Small intestine (tissue), 7 donors: ENCODE measurements around the gene ZNF516. TPM values are rescaled to one million over a fixed set of nuclear protein-coding genes. Genes with fewer than 3 reads are reported as not detected.

ENCODE experiments used
- DNase-seq, 2 donors: peaks; one replicate each; pipeline versions ENCODE4 v3.0.0 to v3.0.0-alpha.2; 2013
- FAIRE-seq: peaks from 2 replicates; lab custom pipeline; 2012; peaks lifted over from hg19 to GRCh38; lab: Jason Lieb, UNC
- H3K27ac ChIP-seq, 3 donors: one replicate each; pipeline ENCODE4 v1.5.1; 2013; ENCODE audit warnings: low read length in 2 of 3, mild to moderate bottlenecking in 2 of 3, control low read depth in 1 of 3, inconsistent platforms in 1 of 3, low read depth in 1 of 3, moderate library complexity in 1 of 3
- H3K27me3 ChIP-seq, 3 donors: one replicate each; pipeline ENCODE4 v1.6.1; 2013; ENCODE audit warnings: low read length in 3 of 3, inconsistent platforms in 1 of 3; ENCODE audit not compliant: control insufficient read depth in 3 of 3, insufficient read depth in 3 of 3
- H3K36me3 ChIP-seq, 3 donors: one replicate each; pipeline ENCODE4 v1.6.1; 2013; ENCODE audit warnings: low read length in 3 of 3, inconsistent platforms in 1 of 3, low read depth in 1 of 3, mild to moderate bottlenecking in 1 of 3, moderate library complexity in 1 of 3; ENCODE audit not compliant: control insufficient read depth in 3 of 3, insufficient read depth in 2 of 3
- H3K4me1 ChIP-seq, 3 donors: one replicate each; pipeline ENCODE4 v1.6.1; 2013; ENCODE audit warnings: low read length in 2 of 3, inconsistent platforms in 1 of 3, low read depth in 1 of 3, mild to moderate bottlenecking in 1 of 3, moderate library complexity in 1 of 3; ENCODE audit not compliant: control insufficient read depth in 3 of 3, insufficient read depth in 2 of 3
- H3K4me3 ChIP-seq, 3 donors: one replicate each; pipeline ENCODE4 v1.5.1; 2013; ENCODE audit warnings: low read length in 3 of 3, control low read depth in 1 of 3, inconsistent platforms in 1 of 3, low read depth in 1 of 3, mild to moderate bottlenecking in 1 of 3, moderate library complexity in 1 of 3
- H3K9me3 ChIP-seq, 2 donors: one replicate each; pipeline ENCODE4 v1.6.1; 2013; ENCODE audit warnings: low read depth in 1 of 2, low read length in 1 of 2; ENCODE audit not compliant: control insufficient read depth in 2 of 2, insufficient read depth in 1 of 2
- WGBS, 3 donors: extraction: QIAGEN DNeasy Blood & Tissue Kit; methylation state at CpG; one replicate each; pipeline ENCODE4 v1.1.7; 2013; 5-methylcytosine and 5-hydroxymethylcytosine counted together
- polyA plus RNA-seq, 4 donors: library from polyadenylated mRNA; stranded (reverse) in 3 of 4; unstranded in 1 of 4; fragments of 200-250 nt in 3 of 4; fragments of 120-200 nt in 1 of 4; gene quantifications; one replicate each; pipeline versions ENCODE4 v1.2.1 to v1.2.3, GENCODE V29; 2013
- donor health status: healthy with polysubstance abuse.
- donor health status: control.
- donor health status: control.
- donor health status: Bipolar disorder and iron deficiency.
- donor health status: healthy.

ZNF516 gene
- polyA plus RNA-seq, 4 donors = 4.6 to 15.9 (median 6.5) TPM

DNA sequence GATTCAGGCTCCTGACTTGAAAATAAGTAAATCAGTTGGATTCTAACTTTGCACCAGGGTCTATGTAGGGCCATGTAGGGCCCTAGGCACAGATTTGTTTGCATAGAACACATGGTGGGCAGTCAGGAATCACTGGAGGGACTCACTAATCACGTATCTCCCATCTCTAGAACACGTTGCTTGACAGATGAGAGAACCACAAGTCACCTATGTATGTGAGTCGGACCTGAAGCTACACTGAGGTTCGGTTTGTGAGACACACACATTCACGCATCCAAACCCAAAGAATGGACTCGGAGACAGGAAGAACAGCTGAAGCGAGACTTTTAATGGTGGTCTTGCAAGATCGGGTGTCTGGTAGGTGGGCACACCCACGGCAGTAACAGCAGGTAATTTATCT lies 157.0 kb downstream of the ZNF516 start:
- DNase-seq (no peak), FAIRE-seq (no peak)
- Histone ChIP-seq H3K4me1 (no peaks in the 10 kb centered on the region), H3K9me3 (peaks cover 0 to 8% of the 10 kb centered on the region in 2 donors), H3K27ac (no peak overlapping the region), H3K36me3 (no peaks in the 10 kb centered on the region), H3K4me3 (no peak overlapping the region), H3K27me3 (no peaks in the 10 kb centered on the region)
- 83 to 91% (median 86%) methylated on average over 9 of the region's 9 CpGs for whole genome bisulfite sequencing, 3 donors

DNA sequence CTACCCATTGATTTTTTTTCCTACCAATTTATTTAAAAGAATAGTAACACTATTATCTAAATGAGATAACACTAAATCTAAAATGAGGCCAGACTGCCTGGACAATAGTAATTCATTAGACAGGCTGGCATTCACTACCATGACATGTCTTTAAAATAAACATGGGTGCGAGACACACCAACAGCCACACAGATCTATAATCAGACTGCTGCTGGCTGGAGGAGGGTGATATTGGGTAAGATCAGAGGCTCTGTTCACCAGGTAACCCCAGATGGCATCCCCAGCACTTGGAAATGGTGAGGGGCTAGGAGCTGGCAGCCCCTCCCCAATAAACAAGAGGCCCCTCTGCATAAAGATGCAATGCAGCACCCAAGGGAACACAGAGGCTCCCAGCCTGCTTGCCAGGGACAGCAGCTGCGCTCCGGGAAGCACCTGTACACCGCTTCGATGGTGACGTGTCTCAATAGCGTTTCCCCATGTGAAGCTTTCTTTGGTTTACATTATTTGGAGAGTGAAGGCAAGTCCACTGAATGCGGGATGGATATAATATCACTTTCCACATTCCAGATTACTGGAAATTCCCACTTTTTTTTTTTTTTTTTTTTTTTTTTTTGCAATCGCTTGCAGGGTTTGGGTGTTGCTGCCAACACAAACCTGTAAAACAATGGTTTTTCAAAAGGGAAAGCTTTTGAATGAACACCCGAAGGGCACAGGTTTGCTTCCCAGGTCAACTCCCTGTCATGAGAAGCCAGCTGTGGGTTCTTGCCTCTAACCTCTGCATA lies 159.0 kb downstream of the ZNF516 start:
- H3K4me1 ChIP-seq = no peaks in the 10 kb centered on the region
- no peak for FAIRE-seq
- DNase-seq = no peak
- H3K27ac ChIP-seq = no peak overlapping the region
- WGBS, 3 donors = 78 to 86% (median 85%) methylated on average over 10 of the region's 10 CpGs
- H3K4me3 ChIP-seq = no peak overlapping the region
- H3K27me3 ChIP-seq = no peaks in the 10 kb centered on the region
- H3K9me3 ChIP-seq = peaks cover 0 to 8% of the 10 kb centered on the region in 2 donors
- H3K36me3 ChIP-seq = no peaks in the 10 kb centered on the region

DNA sequence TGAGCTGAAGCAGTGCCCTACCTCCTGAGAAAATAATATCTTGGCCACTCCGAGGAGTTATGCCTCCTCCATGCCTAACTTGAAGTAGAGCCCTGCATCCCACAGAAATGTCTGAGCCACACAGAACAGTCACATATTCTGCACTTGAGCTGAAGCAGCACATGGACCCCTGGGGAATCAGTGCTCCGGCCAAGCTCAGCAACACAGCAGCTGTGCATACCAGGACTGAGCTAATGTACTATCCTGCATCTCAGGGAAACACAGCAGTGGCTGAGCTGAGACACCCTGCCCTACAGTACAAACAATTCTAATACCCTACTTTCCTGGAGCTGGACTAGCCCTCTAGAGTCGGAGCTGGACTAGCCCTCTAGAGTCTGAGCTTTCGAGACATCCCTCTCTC lies 166.9 kb downstream of the ZNF516 start:
- H3K36me3 ChIP-seq = no peaks in the 10 kb centered on the region
- DNase-seq (no peak), FAIRE-seq (no peak)
- no peak overlapping the region for H3K4me3 ChIP-seq
- 72 to 84% (median 81%) methylated on average over 4 of the region's 4 CpGs for WGBS, 3 donors
- no peaks in the 10 kb centered on the region for H3K4me1 ChIP-seq
- H3K27ac ChIP-seq = no peak overlapping the region
- peaks cover 0 to 6% of the 10 kb centered on the region in 2 donors for H3K9me3 ChIP-seq
- H3K27me3 ChIP-seq = no peaks in the 10 kb centered on the region

DNA sequence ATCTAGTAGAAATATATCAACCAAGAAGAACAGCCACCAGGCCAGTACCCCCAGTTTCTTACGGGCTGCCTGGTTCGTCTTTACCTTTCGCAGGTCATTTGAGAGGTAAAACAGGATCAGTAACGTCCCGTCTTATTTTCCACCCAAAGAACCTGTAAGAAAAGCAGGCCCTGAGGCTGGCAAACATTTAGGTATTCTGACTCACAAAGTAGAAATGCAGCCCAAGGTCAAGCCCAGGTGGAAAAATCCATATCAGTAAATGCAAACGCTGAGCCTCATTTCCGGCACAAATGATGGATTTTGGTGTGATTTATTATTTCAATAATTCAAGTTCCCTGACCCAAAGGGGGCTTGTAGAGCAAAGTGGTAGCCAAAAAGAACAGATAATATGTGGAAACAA lies 171.2 kb downstream of the ZNF516 start:
- DNase-seq = no peak
- 74 to 83% (median 77%) methylated on average over 7 of the region's 7 CpGs for WGBS, 3 donors
- H3K36me3 ChIP-seq = no peaks in the 10 kb centered on the region
- FAIRE-seq = no peak
- H3K27me3 ChIP-seq = no peaks in the 10 kb centered on the region
- peaks cover 0 to 3% of the 10 kb centered on the region in 2 donors for H3K9me3 ChIP-seq
- H3K4me1 ChIP-seq = no peaks in the 10 kb centered on the region
- H3K4me3 ChIP-seq = no peak overlapping the region
- no peak overlapping the region for H3K27ac ChIP-seq

DNA sequence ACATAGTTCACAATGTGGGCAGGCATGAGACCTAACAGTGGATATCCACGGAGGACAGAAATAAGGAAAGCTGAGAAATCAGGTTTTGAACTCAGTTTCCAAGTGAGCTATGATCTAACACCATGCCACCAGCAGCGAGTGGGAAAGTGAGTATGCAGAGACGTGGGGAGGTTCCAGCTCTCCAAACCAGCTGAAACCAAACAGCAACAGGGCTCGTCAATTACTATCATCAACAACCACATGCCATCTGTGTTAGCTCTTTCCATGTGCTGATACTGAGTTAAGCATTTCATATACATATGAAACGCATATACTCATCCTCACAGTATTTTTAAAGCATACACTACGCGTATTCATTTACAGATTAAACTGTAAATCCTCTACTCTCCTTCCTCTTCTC lies 172.4 kb downstream of the ZNF516 start:
- Histone ChIP-seq H3K4me3 (no peak overlapping the region), H3K9me3 (no peaks in the 10 kb centered on the region), H3K27ac (no peak overlapping the region), H3K27me3 (no peaks in the 10 kb centered on the region), H3K36me3 (no peaks in the 10 kb centered on the region), H3K4me1 (no peaks in the 10 kb centered on the region)
- FAIRE-seq = no peak
- 83 to 88% (median 87%) methylated on average over 7 of the region's 7 CpGs for WGBS, 3 donors
- DNase-seq = no peak

DNA sequence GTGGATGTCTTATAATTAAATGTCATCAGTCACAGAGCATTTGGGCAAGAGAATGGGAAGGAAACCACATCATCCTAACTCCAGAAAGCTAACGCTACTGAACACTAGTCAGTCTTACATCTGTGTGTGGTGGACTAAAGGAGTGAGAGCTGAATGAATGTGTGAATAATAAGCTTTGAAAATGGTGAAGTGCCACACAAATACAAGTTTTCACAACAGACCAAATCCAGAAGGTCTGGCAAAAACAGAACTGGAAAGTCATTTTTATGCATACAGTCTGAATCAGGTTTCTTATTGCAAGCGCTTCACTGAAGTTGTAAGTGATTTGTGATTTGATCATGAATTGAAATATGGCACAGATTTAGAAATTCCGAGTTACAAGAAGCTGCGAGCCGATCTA lies 175.7 kb downstream of the ZNF516 start:
- H3K4me3 ChIP-seq = no peak overlapping the region
- no peak overlapping the region for H3K27ac ChIP-seq
- no peaks in the 10 kb centered on the region for H3K4me1 ChIP-seq
- FAIRE-seq = no peak
- H3K27me3 ChIP-seq = no peaks in the 10 kb centered on the region
- 87 to 91% (median 88%) methylated on average over 5 of the region's 5 CpGs for WGBS, 3 donors
- no peak for DNase-seq
- no peaks in the 10 kb centered on the region for H3K36me3 ChIP-seq
- no peaks in the 10 kb centered on the region for H3K9me3 ChIP-seq

DNA sequence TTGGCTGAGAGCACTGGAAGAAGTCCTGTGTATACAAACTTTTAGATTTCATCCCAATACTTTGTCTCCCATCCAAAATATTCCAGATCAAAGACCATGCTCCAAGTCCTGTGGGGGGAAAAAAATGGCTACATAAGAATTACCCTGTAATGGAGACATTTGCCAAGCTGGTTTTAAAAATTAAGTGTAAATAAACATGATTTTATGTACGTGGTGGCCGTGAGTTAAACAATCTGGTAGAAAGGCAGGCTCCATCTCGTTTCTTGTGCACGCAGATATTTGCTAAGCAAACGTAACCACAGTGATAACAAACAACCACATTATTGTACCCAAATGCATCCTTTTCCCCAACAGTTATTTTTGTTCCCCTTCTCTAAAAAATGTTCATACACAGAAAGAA lies 176.4 kb downstream of the ZNF516 start:
- FAIRE-seq (no peak), DNase-seq (no peak)
- H3K27me3 ChIP-seq = no peaks in the 10 kb centered on the region
- H3K36me3 ChIP-seq = no peaks in the 10 kb centered on the region
- H3K4me1 ChIP-seq = no peaks in the 10 kb centered on the region
- no peaks in the 10 kb centered on the region for H3K9me3 ChIP-seq
- no peak overlapping the region for H3K4me3 ChIP-seq
- 42 to 44% (median 43%) methylated on average over 5 of the region's 5 CpGs for WGBS, 3 donors
- no peak overlapping the region for H3K27ac ChIP-seq

DNA sequence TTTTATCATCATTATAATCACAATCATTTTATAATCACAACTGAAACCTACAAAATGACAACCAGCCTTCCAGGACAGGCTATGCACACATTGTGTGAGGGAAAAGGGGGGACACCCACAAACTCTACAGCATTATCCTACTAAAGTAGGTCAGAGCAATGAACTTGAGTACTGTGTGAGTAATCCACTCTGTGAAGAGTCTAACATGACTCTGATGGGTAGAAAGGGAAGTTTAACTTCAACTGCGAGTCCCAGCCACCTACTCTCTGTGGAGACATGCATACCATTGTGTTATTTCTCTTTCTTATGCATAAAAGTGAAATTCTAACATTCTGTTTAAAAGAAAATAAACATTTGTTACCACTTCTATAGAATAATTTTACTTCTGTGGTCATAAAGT lies 177.9 kb downstream of the ZNF516 start:
- WGBS, 3 donors = 65 to 88% (median 71%) methylated on average over 1 of the region's 1 CpG
- H3K4me1 ChIP-seq = no peaks in the 10 kb centered on the region

More for the DNA sequence above, 177.9 kb downstream of the ZNF516 start:
- Histone ChIP-seq H3K27me3 (no peaks in the 10 kb centered on the region), H3K9me3 (no peaks in the 10 kb centered on the region), H3K4me3 (no peak overlapping the region), H3K36me3 (no peaks in the 10 kb centered on the region), H3K27ac (no peak overlapping the region)
- DNase-seq (no peak), FAIRE-seq (no peak)
